Heart right ventricle (tissue), 16 donors: ENCODE results near the gene SLC37A3. TPM values are rescaled to one million over a fixed set of nuclear protein-coding genes. Genes with fewer than 3 reads are reported as not detected.

Source experiments
- ATAC-seq, 8 donors: fragments of 200-7000 bp; cut with Tn5 transposase; one replicate each; pipeline ENCODE4 v1.9.1; 2020; ENCODE audit warnings: mild to moderate bottlenecking in 8 of 8, moderate library complexity in 8 of 8, moderate number of reproducible peaks in 1 of 8
- DNase-seq, 2 donors: peaks; one replicate each; pipeline ENCODE4 v3.0.0-alpha.2; 2020
- H3K27ac ChIP-seq, 10 donors: fragments of 200-600 bp; sonication (generic) in 2 of 10; one replicate each; pipeline versions ENCODE4 v1.5.0 to v1.8.0; 2020 to 2022; ENCODE audit warnings: mild to moderate bottlenecking in 3 of 10
- H3K27me3 ChIP-seq, 7 donors: fragments of 200-600 bp; one replicate each; pipeline ENCODE4 v1.8.0; 2021 to 2022; ENCODE audit warnings: mild to moderate bottlenecking in 2 of 7
- H3K36me3 ChIP-seq, 9 donors: fragments of 200-600 bp; sonication (generic) in 1 of 9; one replicate each; pipeline versions ENCODE4 v1.5.0 to v1.8.0; 2020 to 2022; ENCODE audit warnings: mild to moderate bottlenecking in 2 of 9
- H3K4me1 ChIP-seq, 9 donors: fragments of 200-600 bp; sonication (generic) in 1 of 9; one replicate each; pipeline versions ENCODE4 v1.5.0 to v1.8.0; 2020 to 2022; ENCODE audit warnings: mild to moderate bottlenecking in 4 of 9
- H3K4me3 ChIP-seq, 10 donors: fragments of 200-600 bp; sonication (generic) in 2 of 10; one replicate each; pipeline versions ENCODE4 v1.5.0 to v1.8.0; 2020 to 2022; ENCODE audit warnings: mild to moderate bottlenecking in 7 of 10, moderate library complexity in 2 of 10
- H3K9me3 ChIP-seq, 11 donors: fragments of 200-600 bp in 10 of 11; sonication (generic) in 2 of 11; one replicate each; pipeline versions ENCODE4 v1.5.0 to v1.8.0; 2013 to 2022; ENCODE audit warnings: mild to moderate bottlenecking in 2 of 11, control low read depth in 1 of 11, moderate library complexity in 1 of 11
- WGBS, 2 donors: extraction: QIAGEN DNeasy Blood & Tissue Kit; methylation state at CpG; one replicate each; pipeline ENCODE4 v1.1.7; 2013; ENCODE audit warnings: inconsistent platforms in 1 of 2; 5-methylcytosine and 5-hydroxymethylcytosine counted together
- intact Hi-C, 10 donors: fragments of 100-400 bp; cut with DNase I; formaldehyde crosslinking; loops; one replicate each; pipeline versions ENCODE4 v1.11.1 to v1.14.2; 2022
- polyA plus RNA-seq, 2 donors: library from polyadenylated mRNA; stranded (reverse); fragments of 200-250 nt; gene quantifications; one replicate each; pipeline ENCODE4 v1.2.3, GENCODE V29; 2013
- total RNA-seq, 10 donors: library from RNA; stranded (reverse); fragmentation: NEBNext Ultra II Directional in 3 of 10; extraction: Animal tissue kit (Norgen Biotek cat#: 25700) in 3 of 10; gene quantifications; one replicate each; pipeline versions ENCODE4 v1.2.1 to v1.2.4, GENCODE V29; 2021 to 2023
- TF ChIP-seq, protein P1 (sequence below), 9 donors: fragments of 200-600 bp; sonication (generic) in 2 of 9; IDR thresholded peaks; one replicate each; pipeline versions ENCODE4 v1.5.0 to v1.8.0; 2021 to 2022; ENCODE audit warnings: antibody characterized with exemption in 9 of 9, mild to moderate bottlenecking in 5 of 9, moderate library complexity in 1 of 9
- donor health status: Arrhythmogenic right ventricular cardiomyopathy.
- donor health status: ischemic (EF 13 %, LVEDD 7.1; RV severe dilation, severe dysfunction).
- donor health status: healthy with polysubstance abuse.
- donor health status: DM: no; HTN: yes; CAD: no.
- donor health status: DM: no; HTN: no; CAD: no.
- donor health status: ischemic (EF 25% LVEDD 6.9; RV normal size, moderate dysfunction).
- donor health status: ischemic (EF 25% LVEDD 5.7; RV mildly dilated, moderate dysfunction).
- donor health status: healthy.
- donor health status: DM: yes; HTN: yes; CAD: no.
- donor health status: Ischemic cardiomyopathy.
- donor health status: ischemic (EF 35%, LVEDD 5.7; RV mildly dilated, moderate dysfunction).
- donor health status: nonischemic (EF 11% LVEDD 7.7; RV severe dilation, severe dysfunction).
- donor health status: DM: yes; HTN: yes; CAD: no.
- donor health status: PGD.
- donor health status: ischemic (EF 29% LVEDD 5.4; RV normal size, mild dysfunction).
- donor health status: nonischemic (EF 23%, LVEDD 6.1; RV moderate dilation, normal function).

The SLC37A3 gene
- total and polyA plus RNA-seq, 12 donors: 5.2 to 16.6 (median 10.1) TPM

DNA sequence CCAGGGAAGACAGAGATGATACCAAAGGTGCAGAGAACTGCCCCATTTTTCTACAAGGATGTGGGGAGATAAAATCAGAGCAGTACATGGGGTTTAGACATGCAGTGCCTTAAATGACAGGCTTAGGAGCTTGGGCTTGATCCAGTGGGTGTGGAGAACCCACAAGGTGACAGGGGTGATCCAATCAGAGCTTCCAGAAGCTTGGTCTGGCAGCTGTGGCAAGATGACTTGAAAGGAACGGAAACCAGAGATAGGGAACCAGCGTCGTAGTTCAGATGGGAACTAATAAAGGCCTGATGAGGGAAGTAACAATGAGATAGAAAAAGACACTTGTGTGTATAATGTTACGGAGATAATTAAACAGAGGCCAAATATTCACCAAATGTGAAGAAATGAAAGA, 80.7 kb downstream of the SLC37A3 start:
- Histone ChIP-seq H3K4me3 (no peak overlapping the region), H3K9me3 (peaks cover 0 to 11% (median 0%) of the 10 kb centered on the region in 11 donors), H3K27ac (peak overlapping the region in 1 of 10 donors; percentile 74), H3K27me3 (no peaks in the 10 kb centered on the region), H3K4me1 (peaks cover 0 to 56% (median 13%) of the 10 kb centered on the region in 9 donors), H3K36me3 (no peaks in the 10 kb centered on the region)
- 79 to 83% methylated on average over 4 of the region's 4 CpGs for WGBS, 2 donors
- TF ChIP-seq, protein P1, sequence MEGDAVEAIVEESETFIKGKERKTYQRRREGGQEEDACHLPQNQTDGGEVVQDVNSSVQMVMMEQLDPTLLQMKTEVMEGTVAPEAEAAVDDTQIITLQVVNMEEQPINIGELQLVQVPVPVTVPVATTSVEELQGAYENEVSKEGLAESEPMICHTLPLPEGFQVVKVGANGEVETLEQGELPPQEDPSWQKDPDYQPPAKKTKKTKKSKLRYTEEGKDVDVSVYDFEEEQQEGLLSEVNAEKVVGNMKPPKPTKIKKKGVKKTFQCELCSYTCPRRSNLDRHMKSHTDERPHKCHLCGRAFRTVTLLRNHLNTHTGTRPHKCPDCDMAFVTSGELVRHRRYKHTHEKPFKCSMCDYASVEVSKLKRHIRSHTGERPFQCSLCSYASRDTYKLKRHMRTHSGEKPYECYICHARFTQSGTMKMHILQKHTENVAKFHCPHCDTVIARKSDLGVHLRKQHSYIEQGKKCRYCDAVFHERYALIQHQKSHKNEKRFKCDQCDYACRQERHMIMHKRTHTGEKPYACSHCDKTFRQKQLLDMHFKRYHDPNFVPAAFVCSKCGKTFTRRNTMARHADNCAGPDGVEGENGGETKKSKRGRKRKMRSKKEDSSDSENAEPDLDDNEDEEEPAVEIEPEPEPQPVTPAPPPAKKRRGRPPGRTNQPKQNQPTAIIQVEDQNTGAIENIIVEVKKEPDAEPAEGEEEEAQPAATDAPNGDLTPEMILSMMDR (IDR thresholded peaks at IDR 0.05): no peak
- intact Hi-C loops: loop anchor here in 2 of 10 donors (5.0 to 10.0 kb wide), 2 partner anchors 133 to 140 kb away; partner anchors contain the start of gene KDM7A (in 1 of the 2)
- ATAC-seq (peak in 1 of 8 donors; percentile 17), DNase-seq (no peak)

DNA sequence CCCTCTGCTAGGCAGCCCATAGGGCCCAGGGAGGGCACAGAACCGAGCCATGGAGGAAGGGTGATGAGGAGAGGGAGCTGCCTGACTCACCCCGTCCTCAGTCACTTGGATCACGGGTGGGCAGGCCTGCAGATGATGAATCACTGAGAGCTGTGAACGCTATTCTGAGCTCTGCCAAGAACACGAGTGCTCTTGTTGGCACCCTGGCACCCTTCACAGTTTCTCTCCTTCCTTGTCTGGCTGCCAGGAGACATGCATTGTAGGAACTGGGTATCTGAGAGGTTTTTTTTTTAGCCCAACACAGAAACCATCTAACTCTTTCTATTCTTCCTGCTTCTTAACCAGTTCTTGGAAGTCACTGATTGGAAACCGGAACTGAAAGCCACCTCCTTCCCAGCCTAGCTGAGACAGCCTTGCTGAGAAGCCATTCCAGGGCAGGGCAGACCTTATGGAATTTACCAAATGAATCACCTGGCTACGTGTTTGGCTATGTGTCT, 82.1 kb downstream of the SLC37A3 start:
- intact Hi-C loops: loop anchor here in 2 of 10 donors (5.0 to 10.0 kb wide), 2 partner anchors 131 to 139 kb away; partner anchors contain the start of gene KDM7A (in 1 of the 2)
- Histone ChIP-seq H3K36me3 (no peaks in the 10 kb centered on the region), H3K4me3 (peak overlapping the region in 7 of 10 donors; percentile 19 to 34 (median 30)), H3K27me3 (no peaks in the 10 kb centered on the region), H3K4me1 (peaks cover 0 to 63% (median 13%) of the 10 kb centered on the region in 9 donors), H3K27ac (peak overlapping the region in 5 of 10 donors; percentile 25 to 74 (median 36)), H3K9me3 (peaks cover 0 to 23% (median 8%) of the 10 kb centered on the region in 11 donors)
- ATAC-seq (peak; percentile 79 to 99 (median 86)), DNase-seq (peak; percentile 40 to 53)
- TF ChIP-seq, protein P1 (IDR thresholded peaks at IDR 0.05): no peak
- 28 to 34% methylated on average over 7 of the region's 7 CpGs for WGBS, 2 donors

DNA sequence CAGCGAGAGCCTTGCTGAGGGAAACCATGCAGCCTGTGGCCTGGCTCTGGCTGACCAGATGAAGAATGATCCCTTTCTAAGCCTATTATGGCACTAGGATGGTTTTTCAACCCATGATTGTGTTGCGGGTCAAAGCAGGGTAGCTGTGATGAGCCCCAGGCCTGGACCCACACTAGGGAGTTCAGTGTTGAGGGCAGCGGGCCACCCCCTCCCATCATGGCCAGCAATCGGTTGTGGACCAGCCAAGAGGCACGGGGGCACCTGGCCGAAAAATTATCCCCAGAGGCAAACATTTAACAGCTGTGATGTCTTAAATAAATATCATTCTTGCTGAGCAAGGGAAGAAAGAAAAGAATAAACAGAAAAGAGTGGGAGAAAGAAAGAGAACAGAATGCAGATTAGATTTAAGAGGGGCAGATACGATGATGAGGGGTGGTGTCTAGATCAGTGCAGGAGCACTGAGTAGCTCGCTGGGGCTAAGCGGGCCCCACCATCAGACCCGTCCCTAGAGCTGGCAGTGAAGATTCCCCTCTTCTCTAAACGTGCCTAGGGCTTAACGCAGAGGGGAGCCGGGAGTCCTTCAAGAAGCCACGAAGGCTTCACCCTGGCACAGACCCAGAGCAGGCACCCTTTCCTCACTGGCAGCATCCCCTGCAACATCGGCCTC, 82.7 kb downstream of the SLC37A3 start:
- H3K4me1 ChIP-seq: peaks cover 0 to 63% (median 13%) of the 10 kb centered on the region in 9 donors
- WGBS, 2 donors: 62 to 66% methylated on average over 15 of the region's 15 CpGs
- H3K9me3 ChIP-seq: peaks cover 0 to 23% (median 8%) of the 10 kb centered on the region in 11 donors
- ATAC-seq (peak in 5 of 8 donors; percentile 7 to 53 (median 41)), DNase-seq (no peak)
- no peaks in the 10 kb centered on the region for H3K27me3 ChIP-seq
- H3K4me3 ChIP-seq: peak overlapping the region in 7 of 10 donors; percentile 19 to 34 (median 30)
- intact Hi-C loops: loop anchor here in 2 of 10 donors (5.0 to 10.0 kb wide), 2 partner anchors 131 to 138 kb away; partner anchors contain the start of gene KDM7A (in 1 of the 2)
- TF ChIP-seq, protein P1 (IDR thresholded peaks at IDR 0.05): no peak
- no peaks in the 10 kb centered on the region for H3K36me3 ChIP-seq
- peak overlapping the region in 5 of 10 donors; percentile 25 to 74 (median 36) for H3K27ac ChIP-seq
